Brain pericyte (primary cell): ENCODE data around the gene FCN1.
"Not testable (repeated sequence)": the region's sequence is repeated elsewhere in the genome, so short reads cannot be mapped to it uniquely, and the experiment has no call there.

Experiments
- DNase-seq: peaks from one replicate; pipeline ENCODE4 v3.0.0-alpha.2; 2012; ENCODE audit warnings: low read depth, low spot score

FCN1 gene

GRCh38 chr9:134872482-134873231, 45.1 kb downstream of the FCN1 start:
- DNase-seq, result no peak

- DNase-seq, result no peak
These were observed 45.9 kb downstream of the FCN1 start for GRCh38 chr9:134871697-134872340.

- DNase-seq, result no peak
These were observed 46.7 kb downstream of the FCN1 start for GRCh38 chr9:134870746-134871662.

GRCh38 chr9:134870301-134870694, 47.4 kb downstream of the FCN1 start:
- DNase-seq, result no peak

GRCh38 chr9:134869554-134870300, 48.0 kb downstream of the FCN1 start:
- DNase-seq, result no peak

GRCh38 chr9:134868751-134869553, 48.8 kb downstream of the FCN1 start:
- no peak for DNase-seq

GRCh38 chr9:134867917-134868750, 49.6 kb downstream of the FCN1 start:
- no peak for DNase-seq

- DNase-seq, result no peak
These were observed 52.9 kb downstream of the FCN1 start for GRCh38 chr9:134864821-134865190.

- DNase-seq, result no peak
These were observed 53.5 kb downstream of the FCN1 start for GRCh38 chr9:134863941-134864820.

- DNase-seq, result no peak
These were observed 54.3 kb downstream of the FCN1 start for GRCh38 chr9:134863306-134863902.

GRCh38 chr9:134861595-134862334, 55.9 kb downstream of the FCN1 start:
- DNase-seq, result no peak

GRCh38 chr9:134860510-134860909, 57.2 kb downstream of the FCN1 start:
- no peak for DNase-seq

GRCh38 chr9:134858051-134858841, 59.5 kb downstream of the FCN1 start:
- DNase-seq, result no peak

- not testable (repeated sequence) for DNase-seq
These were observed 60.3 kb downstream of the FCN1 start for GRCh38 chr9:134857451-134857850.

- DNase-seq, result no peak
These were observed 61.8 kb downstream of the FCN1 start for GRCh38 chr9:134855900-134856377.
